ENCODE data around the gene CD48. TPM values are rescaled to one million over a fixed set of nuclear protein-coding genes. Genes with fewer than 3 reads are reported as not detected.

The CD48 gene
- polyA plus RNA-seq, 6 donors from 2014 or later, result 129 to 163 (median 153) TPM

DNA sequence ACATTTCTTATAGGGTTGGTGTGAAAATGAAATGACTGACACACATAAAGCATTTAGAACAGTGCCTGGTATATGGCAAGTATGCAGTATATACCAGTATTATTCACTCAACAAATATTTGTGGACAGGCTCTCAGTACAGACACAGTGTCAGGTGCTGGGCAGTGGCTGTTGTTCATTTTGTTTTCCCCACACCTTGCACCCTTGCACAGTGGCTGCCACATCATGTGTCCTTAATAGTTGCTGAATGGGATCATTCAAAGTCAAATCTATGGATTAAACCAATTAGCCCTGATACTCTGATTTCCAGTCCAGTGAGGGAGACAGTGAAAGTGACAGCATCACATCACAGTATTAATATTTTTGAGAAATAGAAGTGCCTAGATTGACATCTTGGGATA lies 67.2 kb downstream of the CD48 start:
- Mint-ChIP-seq H3K9me3 (no peaks in the 10 kb centered on the region), H3K27me3 (no peaks in the 10 kb centered on the region), H3K4me1 (peaks cover 83 to 92% (median 91%) of the 10 kb centered on the region in 3 donors), H3K27ac (peak overlapping the region; percentile 70 to 99 (median 92)), H3K36me3 (peaks cover 6 to 13% of the 10 kb centered on the region in 2 donors), H3K4me3 (peak overlapping the region; percentile 86 to 98 (median 96))
- ATAC-seq (ENCODE audit: low read depth in 2 of 2) (no peak), DNase-seq (no peak)

DNA sequence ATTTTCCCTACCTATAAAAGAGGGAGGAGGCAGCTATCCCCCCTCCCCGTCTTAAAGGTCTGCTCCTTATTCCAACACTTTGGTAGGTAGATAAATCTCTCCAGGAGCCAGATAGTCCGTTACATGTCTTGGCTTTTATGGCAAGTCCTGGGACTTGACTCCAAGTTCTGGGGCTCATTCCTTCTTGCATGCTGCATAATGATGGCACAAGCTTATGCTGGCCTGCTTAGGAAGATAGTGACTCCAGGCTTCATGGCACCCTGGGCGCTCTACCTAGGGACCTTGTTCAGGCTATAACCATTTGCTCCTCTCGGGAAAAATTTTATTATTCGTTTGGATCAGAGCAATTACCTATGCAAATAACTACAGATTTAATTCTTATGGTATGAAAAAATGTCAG lies 68.5 kb downstream of the CD48 start:
- peak overlapping the region; percentile 86 to 98 (median 96) for H3K4me3 Mint-ChIP-seq
- H3K36me3 Mint-ChIP-seq, result peaks cover 6 to 14% of the 10 kb centered on the region in 2 donors
- H3K27ac Mint-ChIP-seq, result peak overlapping the region; percentile 84 to 99 (median 98)
- H3K4me1 Mint-ChIP-seq, result peaks cover 87 to 98% (median 93%) of the 10 kb centered on the region in 3 donors
- no peaks in the 10 kb centered on the region for H3K27me3 Mint-ChIP-seq
- ATAC-seq (ENCODE audit: low read depth in 2 of 2) (no peak), DNase-seq (no peak)
- no peaks in the 10 kb centered on the region for H3K9me3 Mint-ChIP-seq

DNA sequence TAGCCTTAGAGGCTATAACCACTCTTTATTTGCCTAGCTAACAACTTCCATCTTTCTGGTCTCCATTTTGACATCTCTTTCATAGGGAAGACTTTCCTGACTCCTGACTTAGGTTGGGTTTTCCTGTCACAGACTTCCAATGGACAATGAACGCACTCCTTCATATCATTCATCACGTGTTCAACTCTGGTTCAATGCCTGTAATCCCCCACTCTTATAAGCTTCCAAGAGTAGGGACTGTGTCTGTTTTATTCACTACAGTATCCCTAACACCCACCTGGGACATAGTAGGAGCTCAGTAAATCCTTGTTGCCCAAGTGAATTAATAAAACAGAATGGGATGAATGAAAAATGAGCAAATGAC lies 69.4 kb downstream of the CD48 start:
- H3K9me3 Mint-ChIP-seq, result no peaks in the 10 kb centered on the region
- ATAC-seq (ENCODE audit: low read depth in 2 of 2) (no peak), DNase-seq (no peak)
- H3K36me3 Mint-ChIP-seq, result peaks cover 6 to 15% of the 10 kb centered on the region in 2 donors
- H3K27ac Mint-ChIP-seq, result peak overlapping the region; percentile 84 to 99 (median 96)
- H3K27me3 Mint-ChIP-seq, result no peaks in the 10 kb centered on the region
- peaks cover 87 to 98% (median 93%) of the 10 kb centered on the region in 3 donors for H3K4me1 Mint-ChIP-seq
- H3K4me3 Mint-ChIP-seq, result peak overlapping the region in 6 of 8 donors; percentile 41 to 98 (median 95)

DNA sequence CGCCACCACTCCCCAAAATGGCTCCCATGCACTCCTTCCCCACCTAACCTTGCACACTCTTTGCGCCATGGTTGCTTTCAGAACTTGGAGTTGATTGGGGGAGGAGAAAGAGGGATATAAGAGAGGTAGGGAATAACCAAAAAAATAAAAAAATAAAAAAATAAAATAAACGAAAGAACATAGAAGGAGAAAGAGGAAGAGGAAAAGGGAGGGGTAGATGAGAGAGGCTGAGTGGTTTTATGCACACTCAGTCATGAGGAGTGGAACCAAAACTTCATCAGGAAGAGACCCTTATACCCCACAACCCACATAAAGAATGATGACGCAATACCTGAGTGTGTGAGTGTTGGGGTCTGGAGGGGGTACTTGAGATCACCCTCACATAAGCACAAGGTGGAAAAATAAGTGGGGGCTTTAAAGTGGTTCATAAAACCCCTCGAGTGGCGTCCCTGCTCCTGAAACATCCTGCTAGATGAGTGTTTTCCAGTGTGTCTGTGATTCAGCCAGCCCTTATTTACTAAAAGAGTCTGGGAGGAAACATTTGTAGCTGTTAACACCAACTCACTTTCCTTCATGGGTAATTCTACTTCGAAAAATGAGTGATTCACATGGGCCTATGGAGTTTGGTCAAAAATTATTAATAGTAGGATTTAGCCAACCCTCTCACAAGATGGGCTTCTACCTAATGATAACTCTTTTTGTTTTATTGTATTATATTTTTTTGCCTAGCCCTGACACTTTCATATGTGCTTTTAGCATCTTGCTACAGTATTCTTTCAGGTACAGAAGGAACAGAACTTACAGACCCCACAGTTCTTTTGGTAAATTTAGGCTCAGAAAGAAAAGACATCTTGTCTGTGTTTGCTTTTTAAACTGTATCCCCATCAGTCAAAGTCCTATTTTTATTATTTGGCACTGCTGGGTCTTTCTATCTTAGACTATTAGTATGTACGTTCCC lies 70.0 kb downstream of the CD48 start:
- ATAC-seq (ENCODE audit: low read depth in 2 of 2) (peak; percentile 78 to 84), DNase-seq (peak; percentile 74)
- Mint-ChIP-seq H3K27ac (peak overlapping the region; percentile 84 to 99 (median 96)), H3K4me3 (peak overlapping the region; percentile 79 to 98 (median 92)), H3K27me3 (no peaks in the 10 kb centered on the region), H3K9me3 (no peaks in the 10 kb centered on the region), H3K4me1 (peaks cover 82 to 96% (median 95%) of the 10 kb centered on the region in 3 donors), H3K36me3 (peaks cover 6 to 21% of the 10 kb centered on the region in 2 donors)

DNA sequence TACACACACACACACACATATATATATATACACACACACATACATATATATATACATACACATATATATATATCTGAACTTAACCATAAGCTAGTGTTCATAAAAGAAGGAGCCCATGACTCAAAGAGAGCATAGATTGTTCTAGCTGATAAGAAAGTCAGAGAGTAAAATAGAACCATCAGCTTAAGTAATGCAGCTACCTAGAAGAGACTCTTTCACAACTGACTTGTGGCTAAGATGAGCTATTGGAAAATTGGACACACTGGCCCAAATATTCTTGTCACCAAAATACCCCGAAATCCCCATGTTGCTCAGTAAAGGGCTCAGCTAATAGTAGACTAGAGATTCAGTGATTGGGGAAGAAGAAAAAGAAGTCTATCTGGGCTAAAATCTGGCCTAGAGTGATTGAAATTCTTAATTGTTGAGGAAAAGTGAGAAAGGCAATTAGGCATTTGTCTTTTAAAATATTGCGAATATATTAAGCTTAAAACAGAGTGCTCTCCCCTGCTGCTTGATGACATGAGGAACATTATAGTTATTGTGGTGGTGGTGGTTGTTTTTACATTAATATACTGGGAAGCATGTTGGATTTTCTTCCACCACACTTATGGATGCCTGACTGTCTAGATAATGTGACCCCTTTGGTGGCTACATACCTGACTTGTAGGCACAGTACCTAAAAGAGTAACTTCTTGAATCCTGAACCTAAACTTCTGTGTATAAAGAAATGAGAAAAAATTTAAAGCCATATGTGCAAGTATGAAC lies 71.1 kb downstream of the CD48 start:
- Mint-ChIP-seq H3K36me3 (peaks cover 0 to 22% of the 10 kb centered on the region in 2 donors), H3K9me3 (no peaks in the 10 kb centered on the region), H3K4me3 (peak overlapping the region; percentile 69 to 98 (median 92)), H3K4me1 (peaks cover 77 to 95% (median 91%) of the 10 kb centered on the region in 3 donors), H3K27ac (peak overlapping the region; percentile 84 to 99 (median 96)), H3K27me3 (no peaks in the 10 kb centered on the region)
- no peak for ATAC-seq (ENCODE audit: low read depth in 2 of 2)
- no peak for DNase-seq

DNA sequence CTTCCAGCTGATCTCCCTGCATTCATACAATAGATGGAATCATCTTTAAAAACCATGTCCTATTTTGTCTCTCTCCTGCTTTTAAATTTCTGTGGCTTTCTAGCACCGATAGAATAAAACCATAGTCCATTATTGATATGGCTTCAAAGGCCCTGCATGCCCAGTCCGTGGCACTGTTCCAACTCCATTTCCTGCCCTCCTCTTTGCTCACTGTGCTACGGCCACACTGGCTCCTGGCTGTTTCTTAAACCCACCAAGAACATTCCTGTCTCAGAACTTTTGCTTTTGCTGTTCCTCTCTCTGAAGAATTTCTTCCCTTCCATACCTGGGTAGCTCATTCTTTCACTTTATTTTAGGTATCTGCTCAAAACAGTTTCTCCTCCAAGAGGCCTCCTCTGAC lies 72.0 kb downstream of the CD48 start:
- Mint-ChIP-seq H3K36me3 (peaks cover 0 to 15% of the 10 kb centered on the region in 2 donors), H3K27me3 (no peaks in the 10 kb centered on the region), H3K4me3 (peak overlapping the region; percentile 66 to 96 (median 76)), H3K27ac (peak overlapping the region; percentile 53 to 98 (median 90)), H3K4me1 (peaks cover 74 to 92% (median 82%) of the 10 kb centered on the region in 3 donors), H3K9me3 (no peaks in the 10 kb centered on the region)
- no peak for ATAC-seq (ENCODE audit: low read depth in 2 of 2)
- DNase-seq, result no peak

DNA sequence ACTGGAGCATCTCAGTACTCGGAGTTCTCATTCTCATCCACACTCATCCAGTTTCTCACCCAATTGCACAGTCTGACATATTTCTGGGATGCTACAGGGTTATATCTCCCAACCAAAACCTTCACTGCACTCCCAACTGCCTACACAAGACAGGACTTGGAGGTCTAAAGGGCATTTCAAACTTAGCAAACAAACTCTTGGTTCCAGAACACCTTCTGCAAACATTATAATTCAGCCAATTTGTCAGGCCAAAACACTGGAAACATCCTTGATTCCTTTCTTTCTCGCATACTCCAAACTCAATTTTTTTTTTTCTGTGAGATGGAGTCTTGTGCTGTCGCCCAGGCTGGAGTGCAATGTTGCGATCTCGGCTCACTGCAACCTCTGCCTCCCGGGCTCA lies 72.7 kb downstream of the CD48 start:
- Mint-ChIP-seq H3K27ac (peak overlapping the region; percentile 62 to 97 (median 92)), H3K36me3 (peaks cover 0 to 16% of the 10 kb centered on the region in 2 donors), H3K27me3 (no peaks in the 10 kb centered on the region), H3K4me3 (peak overlapping the region in 7 of 8 donors; percentile 73 to 96 (median 77)), H3K4me1 (peaks cover 67 to 92% (median 80%) of the 10 kb centered on the region in 3 donors), H3K9me3 (no peaks in the 10 kb centered on the region)
- ATAC-seq (ENCODE audit: low read depth in 2 of 2), result no peak
- DNase-seq, result no peak

DNA sequence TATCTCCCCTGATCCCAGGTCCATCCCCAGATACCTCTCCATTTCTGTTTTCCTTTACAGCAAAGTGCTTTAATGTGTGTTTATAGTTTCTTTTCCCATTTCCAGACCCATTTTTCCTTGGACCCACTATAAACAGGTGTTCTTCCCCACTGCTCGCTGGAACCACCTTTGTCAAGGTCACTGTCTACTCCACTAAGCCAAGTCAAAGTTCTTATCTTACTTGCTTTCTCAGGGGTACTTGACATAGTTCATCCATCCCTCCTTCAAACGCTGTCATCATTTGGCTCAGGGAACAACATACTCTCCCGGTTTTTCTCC lies 73.1 kb downstream of the CD48 start:
- no peak for ATAC-seq (ENCODE audit: low read depth in 2 of 2)

DNA sequence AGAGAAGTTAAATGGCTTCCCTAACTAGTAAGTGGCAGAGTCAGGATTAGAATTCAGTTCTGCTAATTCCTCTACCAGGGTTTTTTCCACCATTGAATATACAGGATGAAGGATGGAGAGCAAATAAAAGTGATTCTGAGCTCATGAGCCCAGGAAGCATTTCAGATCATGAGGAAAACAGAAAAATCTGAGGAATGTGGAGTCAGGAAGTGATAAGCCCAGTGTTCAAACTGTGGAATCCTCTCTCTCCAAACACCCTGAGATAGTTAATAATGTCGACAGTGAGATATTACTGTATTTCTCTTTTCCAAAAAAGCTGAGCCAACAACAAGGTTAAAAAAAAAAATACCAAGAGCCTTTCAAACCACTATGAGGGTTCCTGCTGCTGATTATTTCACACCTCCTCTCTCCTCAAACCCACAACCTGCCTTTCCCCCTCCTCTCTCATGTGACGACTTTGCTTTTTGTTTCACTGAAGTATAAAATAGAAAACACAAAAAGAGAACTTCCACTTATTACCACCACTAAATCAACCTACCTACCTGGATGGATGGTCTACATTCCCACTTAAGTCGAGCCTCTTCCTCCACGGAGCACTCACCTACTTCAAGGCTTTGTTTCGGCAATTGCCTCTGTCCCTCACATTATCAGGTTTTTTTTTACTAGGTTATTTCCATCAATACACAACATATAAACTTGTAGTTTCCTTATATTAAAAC lies 73.6 kb downstream of the CD48 start:
- Mint-ChIP-seq H3K27me3 (no peaks in the 10 kb centered on the region), H3K27ac (peak overlapping the region; percentile 82 to 97 (median 92)), H3K4me3 (peak overlapping the region; percentile 61 to 96 (median 75)), H3K36me3 (peaks cover 0 to 20% of the 10 kb centered on the region in 2 donors), H3K9me3 (no peaks in the 10 kb centered on the region), H3K4me1 (peaks cover 64 to 92% (median 80%) of the 10 kb centered on the region in 3 donors)
- peak; percentile 73 for DNase-seq
- ATAC-seq (ENCODE audit: low read depth in 2 of 2), result peak; percentile 75 to 79

More for the DNA sequence above, 73.1 kb downstream of the CD48 start:
- no peaks in the 10 kb centered on the region for H3K9me3 Mint-ChIP-seq
- H3K27ac Mint-ChIP-seq, result peak overlapping the region; percentile 62 to 97 (median 92)
- DNase-seq, result no peak
- peaks cover 64 to 92% (median 80%) of the 10 kb centered on the region in 3 donors for H3K4me1 Mint-ChIP-seq
- peak overlapping the region; percentile 61 to 96 (median 75) for H3K4me3 Mint-ChIP-seq
- no peaks in the 10 kb centered on the region for H3K27me3 Mint-ChIP-seq
- peaks cover 0 to 20% of the 10 kb centered on the region in 2 donors for H3K36me3 Mint-ChIP-seq

DNA sequence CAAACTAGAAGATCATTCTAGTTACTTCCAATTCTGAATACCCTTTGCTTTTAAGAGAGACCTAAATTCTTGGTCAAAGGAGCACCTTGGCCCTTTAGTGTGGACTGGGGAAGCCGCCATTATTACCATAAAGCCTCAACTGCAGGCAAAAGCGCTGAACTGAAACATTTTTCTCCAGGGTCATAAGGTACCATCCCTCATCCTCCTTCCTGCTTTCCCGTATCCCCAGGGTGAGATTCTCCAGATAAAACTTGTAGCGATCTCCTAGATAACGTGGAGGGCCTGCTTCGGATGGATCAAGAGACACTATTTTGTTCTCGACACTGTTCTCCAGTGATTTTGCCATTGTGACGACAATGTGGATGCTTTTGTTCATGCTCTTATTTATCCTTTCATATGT lies 74.6 kb downstream of the CD48 start:
- no peak for ATAC-seq (ENCODE audit: low read depth in 2 of 2)
- Mint-ChIP-seq H3K36me3 (peaks cover under 1 to 20% of the 10 kb centered on the region in 2 donors), H3K4me1 (peaks cover 58 to 89% (median 74%) of the 10 kb centered on the region in 3 donors), H3K4me3 (peak overlapping the region in 5 of 8 donors; percentile 52 to 96 (median 76)), H3K27me3 (no peaks in the 10 kb centered on the region), H3K9me3 (no peaks in the 10 kb centered on the region), H3K27ac (peak overlapping the region; percentile 38 to 97 (median 83))
- DNase-seq, result no peak

DNA sequence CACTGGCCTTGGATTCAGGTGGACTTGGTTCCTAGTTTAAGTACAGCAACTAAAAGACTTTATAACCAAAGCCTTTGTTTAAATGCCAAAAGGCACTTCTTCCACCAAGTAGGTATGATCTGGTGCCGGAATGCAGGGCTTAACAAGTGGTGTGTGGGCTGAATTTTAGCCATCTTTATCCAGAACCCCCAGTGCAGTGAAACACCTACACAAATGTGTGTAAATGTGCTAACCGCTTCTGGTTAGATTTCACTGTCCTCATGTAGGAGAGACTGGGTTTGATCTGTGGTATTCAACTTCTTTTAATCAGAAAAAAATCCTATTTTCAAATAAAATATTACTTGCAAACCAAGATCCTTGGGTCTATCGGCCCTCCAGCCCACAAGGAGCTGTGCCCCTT lies 75.1 kb downstream of the CD48 start:
- DNase-seq (no peak), ATAC-seq (ENCODE audit: low read depth in 2 of 2) (no peak)
- Mint-ChIP-seq H3K27ac (no peak overlapping the region), H3K4me1 (peaks cover 57 to 89% (median 72%) of the 10 kb centered on the region in 3 donors), H3K4me3 (no peak overlapping the region), H3K9me3 (no peaks in the 10 kb centered on the region), H3K27me3 (no peaks in the 10 kb centered on the region), H3K36me3 (peaks cover 6 to 22% of the 10 kb centered on the region in 2 donors)

DNA sequence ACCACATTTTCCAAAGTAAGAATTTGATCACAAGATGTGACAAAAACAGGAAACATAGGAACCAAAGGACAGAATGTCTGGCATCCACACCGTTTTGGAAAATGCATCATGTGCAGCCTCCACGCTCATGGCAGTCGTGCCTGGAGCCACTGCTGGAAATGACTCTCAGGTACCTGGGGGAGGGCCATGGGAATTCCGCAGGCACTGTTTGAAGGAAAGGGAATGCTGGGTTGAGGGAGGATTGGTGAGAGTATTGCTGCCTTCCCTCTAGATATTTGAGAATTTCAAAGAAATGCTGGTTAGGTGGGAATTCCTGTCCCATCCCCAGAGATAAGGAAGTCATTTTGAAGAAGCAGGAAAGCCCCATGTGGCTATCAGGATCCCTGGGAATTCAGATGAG lies 75.5 kb downstream of the CD48 start:
- no peak for ATAC-seq (ENCODE audit: low read depth in 2 of 2)
- peak overlapping the region in 3 of 8 donors; percentile 12 to 62 (median 32) for H3K4me3 Mint-ChIP-seq
- peaks cover 10 to 27% of the 10 kb centered on the region in 2 donors for H3K36me3 Mint-ChIP-seq

More for the DNA sequence above, 75.5 kb downstream of the CD48 start:
- no peak for DNase-seq
- Mint-ChIP-seq H3K9me3 (no peaks in the 10 kb centered on the region), H3K4me1 (peaks cover 57 to 89% (median 72%) of the 10 kb centered on the region in 3 donors), H3K27ac (peak overlapping the region in 1 of 6 donors; percentile 61), H3K27me3 (no peaks in the 10 kb centered on the region)

Measured in naive B cell (primary cell).